ENCODE measurements around the gene SLC2A8. TPM values are rescaled to one million over a fixed set of nuclear protein-coding genes. Genes with fewer than 3 reads are reported as not detected.

The SLC2A8 gene
- polyA plus RNA-seq, 1 donor (not counting 4 experiments of a cell fraction or from before 2014, with no cell fraction given): 7.1 TPM

GRCh38 chr9:127423934-127424675 lies 27.1 kb downstream of the SLC2A8 start, which contains the start of gene ZNF79:
Gene ZNF79 (plus strand): TSS chr9:127424382. CDS start chr9:127424788, 406 bp downstream.
- FAIRE-seq (peak; percentile 9), DNase-seq (ENCODE audit: low read depth, low spot score) (no peak)
- peak within 1 kb of the TSS; percentile 96 for H2AFZ ChIP-seq (ENCODE audit: control insufficient read depth, low read length)
- peaks cover 4 to 5% of the 10 kb centered on the region in 2 experiments for H3K36me3 ChIP-seq (ENCODE audit: control insufficient read depth in 2 of 2, extremely low read depth in 1 of 2, insufficient read depth in 2 of 2, low read length in 2 of 2)
- no peak for TF ChIP-seq EZH2 (IDR thresholded peaks at IDR 0.05; ENCODE audit: low read length)
- no peak for TF ChIP-seq CTCF (optimal IDR thresholded peaks at IDR 0.05 in 1 of 3, IDR thresholded peaks at IDR 0.05 in 1 of 3, conservative IDR thresholded peaks at IDR 0.05 in 1 of 3; ENCODE audit: extremely low read depth in 1 of 3, insufficient read depth in 2 of 3, low read length in 3 of 3)
- H3K27ac ChIP-seq (ENCODE audit: control insufficient read depth, insufficient read depth, low read length): peak within 1 kb of the TSS; percentile 92
- no peaks in the 10 kb centered on the region for H3K9me3 ChIP-seq (ENCODE audit: control insufficient read depth, low read depth, low read length)
- no peaks in the 10 kb centered on the region for H3K27me3 ChIP-seq (ENCODE audit: control insufficient read depth, extremely low read depth, insufficient read depth, low read length)
- peak within 1 kb of the TSS; percentile 92 for H3K9ac ChIP-seq (ENCODE audit: control insufficient read depth, extremely low read depth, insufficient read depth, low read length)
- dilution Hi-C loops (cut with MboI; ENCODE audit: extremely low pct_ligation_motif_present, low sequenced_read_pairs): no loop called here
- no peaks in the 10 kb centered on the region for H3K9me1 ChIP-seq (ENCODE audit: control insufficient read depth, extremely low read depth, insufficient read depth, low read length)
- peak within 1 kb of the TSS; percentile 70 to 98 (median 96) for H3K4me3 ChIP-seq (ENCODE audit: control insufficient read depth in 2 of 3, extremely low read depth in 1 of 3, insufficient read depth in 2 of 3, low read depth in 1 of 3, low read length in 3 of 3)
- H3K4me2 ChIP-seq (ENCODE audit: control insufficient read depth, extremely low read depth, insufficient read depth, low read depth, low read length): peak within 1 kb of the TSS; percentile 99
- H4K20me1 ChIP-seq (ENCODE audit: control insufficient read depth, extremely low read depth, insufficient read depth, low read length): no peaks in the 10 kb centered on the region
- H3K4me1 ChIP-seq (ENCODE audit: control insufficient read depth, extremely low read depth, insufficient read depth, low read length): peaks cover 34% of the 10 kb centered on the region
- H3K79me2 ChIP-seq (ENCODE audit: control insufficient read depth, insufficient read depth, low read length): peaks cover 43% of the 10 kb centered on the region

- Histone ChIP-seq H3K9me1 (ENCODE audit: control insufficient read depth, extremely low read depth, insufficient read depth, low read length) (no peaks in the 10 kb centered on the region), H3K27ac (ENCODE audit: control insufficient read depth, insufficient read depth, low read length) (peak overlapping the region; percentile 92), H2AFZ (ENCODE audit: control insufficient read depth, low read length) (peak overlapping the region; percentile 96), H4K20me1 (ENCODE audit: control insufficient read depth, extremely low read depth, insufficient read depth, low read length) (no peaks in the 10 kb centered on the region), H3K79me2 (ENCODE audit: control insufficient read depth, insufficient read depth, low read length) (peaks cover 43% of the 10 kb centered on the region), H3K27me3 (ENCODE audit: control insufficient read depth, extremely low read depth, insufficient read depth, low read length) (no peaks in the 10 kb centered on the region), H3K4me2 (ENCODE audit: control insufficient read depth, extremely low read depth, insufficient read depth, low read depth, low read length) (peak overlapping the region; percentile 99), H3K9ac (ENCODE audit: control insufficient read depth, extremely low read depth, insufficient read depth, low read length) (peak overlapping the region; percentile 92), H3K4me3 (ENCODE audit: control insufficient read depth in 2 of 3, extremely low read depth in 1 of 3, insufficient read depth in 2 of 3, low read depth in 1 of 3, low read length in 3 of 3) (peak overlapping the region; percentile 70 to 98 (median 96)), H3K4me1 (ENCODE audit: control insufficient read depth, extremely low read depth, insufficient read depth, low read length) (peaks cover 34% of the 10 kb centered on the region), H3K9me3 (ENCODE audit: control insufficient read depth, low read depth, low read length) (no peaks in the 10 kb centered on the region), H3K36me3 (ENCODE audit: control insufficient read depth in 2 of 2, extremely low read depth in 1 of 2, insufficient read depth in 2 of 2, low read length in 2 of 2) (peaks cover 7% of the 10 kb centered on the region in 2 experiments)
- no peak for DNase-seq (ENCODE audit: low read depth, low spot score)
- dilution Hi-C loops (cut with MboI; ENCODE audit: extremely low pct_ligation_motif_present, low sequenced_read_pairs): no loop called here
- TF ChIP-seq CTCF (optimal IDR thresholded peaks at IDR 0.05 in 1 of 3, IDR thresholded peaks at IDR 0.05 in 1 of 3, conservative IDR thresholded peaks at IDR 0.05 in 1 of 3; ENCODE audit: extremely low read depth in 1 of 3, insufficient read depth in 2 of 3, low read length in 3 of 3) (peak in 1 of 3 experiments; percentile 40), EZH2 (IDR thresholded peaks at IDR 0.05; ENCODE audit: low read length) (no peak)
- no peak for FAIRE-seq
Observed at GRCh38 chr9:127424676-127424999, 27.7 kb downstream of the SLC2A8 start.
